HepG2 (cell line): ENCODE results near the gene SMIM20.

Source experiments
- HMGXB4 ChIP-seq, 2 experiments: sonication (generic) in 1 of 2; formaldehyde crosslinking in 1 of 2; IDR thresholded peaks; 2 replicates each; pipeline versions ENCODE4 v1.4.0 to v1.6.1; 2018 to 2020; ENCODE audit warnings: missing genetic modification reagents in 2 of 2, borderline replicate concordance in 1 of 2, low read depth in 1 of 2, mild to moderate bottlenecking in 1 of 2, missing biosample characterization in 1 of 2
- MXD4 ChIP-seq: IDR thresholded peaks from 2 replicates; pipeline ENCODE4 v1.6.1; 2016; ENCODE audit warnings: mild to moderate bottlenecking, missing biosample characterization, missing genetic modification reagents

GRCh38 chr4:25914670-25915352, 791 bp downstream of the SMIM20 start:
- TF ChIP-seq MXD4 (CRISPR knock-in tag) (no peak), HMGXB4 (CRISPR knock-in tag; IDR thresholded peaks at IDR 0.05; ENCODE audit: borderline replicate concordance in 1 of 2, low read depth in 1 of 2) (no peak)
